ENCODE measurements around the gene APEH.

Gene APEH

DNA sequence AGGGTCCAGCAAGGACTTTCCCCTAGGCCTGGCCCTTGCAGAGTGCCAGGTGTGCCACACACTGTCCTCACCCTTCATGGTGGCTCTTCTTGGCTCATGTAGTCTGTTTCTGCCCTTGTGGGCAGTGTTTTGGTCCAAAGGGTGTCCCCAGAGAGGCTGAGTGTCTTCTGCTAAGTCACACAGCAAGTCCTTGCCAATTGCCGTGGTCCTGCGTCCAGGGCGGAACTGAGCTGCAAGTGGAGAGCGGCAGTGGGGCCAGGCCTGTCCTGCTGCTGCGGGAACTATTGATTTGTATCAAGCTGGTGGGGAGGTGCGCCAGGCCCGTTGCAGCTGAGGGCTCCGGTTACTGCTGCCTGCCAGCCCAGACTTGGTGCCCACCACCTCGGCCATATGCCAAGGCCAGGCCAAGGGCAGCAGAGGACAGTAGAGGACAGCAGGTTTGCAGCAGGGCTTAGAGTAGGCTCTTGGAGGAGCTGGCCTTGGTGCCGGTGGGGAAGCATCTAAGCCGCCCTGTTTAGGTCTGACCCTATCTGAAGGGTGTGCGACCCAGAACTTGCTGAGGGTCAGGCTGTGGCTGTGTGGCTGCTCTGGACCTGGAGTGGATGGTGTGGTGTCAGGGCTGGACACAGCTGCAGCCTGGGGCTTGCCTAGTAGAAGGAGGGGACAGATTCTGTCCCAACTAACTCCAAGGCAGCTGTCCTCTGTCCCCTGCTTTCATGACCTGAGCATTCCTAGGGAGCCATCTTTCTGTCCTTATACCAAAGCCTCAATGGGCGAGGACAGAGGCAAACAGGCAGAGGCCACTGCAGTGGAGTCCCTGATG is 40.8 kb downstream of the APEH start:
- no peak for DNase-seq (ENCODE audit: low read depth)

DNA sequence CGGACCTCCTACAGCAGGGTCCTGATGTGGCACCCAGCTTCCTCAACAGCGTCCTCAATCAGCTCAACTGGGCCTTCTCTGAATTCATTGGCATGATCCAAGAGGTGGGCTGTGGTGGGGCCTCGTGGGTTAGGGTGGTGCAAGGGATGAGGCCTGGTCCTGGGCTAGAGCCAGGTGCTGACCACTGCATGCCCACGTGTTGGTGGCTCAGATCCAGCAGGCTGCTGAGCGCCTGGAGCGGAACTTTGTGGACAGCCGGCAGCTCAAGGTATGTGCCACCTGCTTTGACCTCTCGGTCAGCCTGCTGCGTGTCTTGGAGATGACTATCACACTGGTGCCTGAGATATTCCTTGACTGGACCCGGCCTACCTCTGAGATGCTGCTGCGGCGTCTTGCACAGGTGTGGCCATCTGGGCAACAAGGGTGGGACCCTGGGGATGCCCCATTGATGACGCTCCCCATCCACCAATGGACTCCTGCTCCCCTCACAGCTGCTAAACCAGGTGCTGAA is 41.5 kb downstream of the APEH start:
- no peak for DNase-seq (ENCODE audit: low read depth)

- DNase-seq (ENCODE audit: low read depth) = no peak
Observed at GRCh38 chr3:49716169-49716568, 42.0 kb downstream of the APEH start.

DNA sequence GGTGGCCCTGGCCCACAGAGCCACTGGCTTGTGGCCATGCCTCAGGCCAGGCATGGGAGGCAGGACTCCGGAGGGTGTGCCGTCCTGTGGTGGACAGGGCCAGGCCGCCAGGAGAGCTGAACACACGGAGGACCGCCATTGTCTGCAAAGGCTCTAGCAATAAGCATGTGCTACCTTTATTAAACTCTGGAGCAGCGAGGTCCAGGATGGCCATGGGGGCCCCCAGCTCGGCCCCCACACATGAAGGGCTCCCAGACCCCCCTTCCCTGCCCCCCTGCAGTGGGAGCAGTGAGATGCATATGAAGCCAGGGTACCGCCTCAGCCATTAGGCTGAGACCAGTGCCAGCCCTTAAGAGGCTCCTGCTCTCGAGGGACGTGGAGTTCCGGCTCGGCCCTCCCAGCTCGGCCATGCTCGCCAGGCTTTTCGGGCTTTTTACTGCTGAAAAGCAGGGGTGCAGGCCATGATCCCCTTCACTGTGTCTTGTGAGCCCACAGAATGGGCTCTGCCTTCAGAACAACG is 42.6 kb downstream of the APEH start:
- DNase-seq (ENCODE audit: low read depth) = no peak

GRCh38 chr3:49717211-49717958 is 43.2 kb downstream of the APEH start:
- DNase-seq (ENCODE audit: low read depth) = no peak

DNA sequence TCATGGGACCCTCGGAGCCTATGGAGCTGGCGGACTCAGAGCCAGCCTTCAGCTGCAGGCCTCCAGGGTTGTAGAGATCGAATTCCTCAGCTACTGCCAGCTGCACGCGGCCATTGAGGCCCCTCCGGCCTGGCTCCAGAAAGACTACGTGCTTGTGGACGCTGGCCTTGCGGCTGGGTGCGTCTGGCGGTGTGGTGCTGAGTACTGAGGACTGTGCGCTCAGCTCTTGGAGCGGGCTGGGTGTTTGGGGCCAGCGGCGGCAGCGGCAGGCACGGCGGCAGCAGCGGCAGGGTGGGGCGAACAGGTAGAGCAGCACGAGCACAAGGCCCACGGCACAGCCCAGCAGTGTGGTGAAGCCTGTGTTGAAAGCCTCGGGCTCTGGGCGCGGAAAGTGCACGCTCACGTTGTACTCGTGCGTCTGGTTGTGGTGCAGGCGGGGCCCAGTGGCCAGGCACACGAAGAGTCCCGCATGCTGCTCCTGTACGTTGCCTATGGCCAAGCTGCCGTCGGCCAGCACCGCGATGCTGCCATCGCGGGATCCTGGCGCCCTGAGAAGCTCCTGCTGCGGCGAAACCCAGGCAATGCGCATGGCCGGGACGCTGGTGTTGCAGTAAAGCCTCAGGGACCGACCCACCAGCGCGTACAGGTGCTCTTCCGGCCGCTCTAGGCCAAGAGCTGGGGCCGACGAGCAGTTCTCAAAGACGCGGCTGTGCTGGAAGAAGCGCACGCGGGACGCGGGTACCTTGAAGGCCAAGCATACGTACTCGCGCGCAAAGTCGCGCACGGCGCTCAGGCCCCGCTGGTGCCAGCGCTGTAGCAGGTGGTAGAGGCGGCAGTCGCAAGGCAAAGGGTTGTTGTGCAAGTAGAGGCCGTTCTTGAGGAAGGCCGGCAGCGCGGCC is 44.1 kb downstream of the APEH start:
- DNase-seq (ENCODE audit: low read depth) = no peak

DNA sequence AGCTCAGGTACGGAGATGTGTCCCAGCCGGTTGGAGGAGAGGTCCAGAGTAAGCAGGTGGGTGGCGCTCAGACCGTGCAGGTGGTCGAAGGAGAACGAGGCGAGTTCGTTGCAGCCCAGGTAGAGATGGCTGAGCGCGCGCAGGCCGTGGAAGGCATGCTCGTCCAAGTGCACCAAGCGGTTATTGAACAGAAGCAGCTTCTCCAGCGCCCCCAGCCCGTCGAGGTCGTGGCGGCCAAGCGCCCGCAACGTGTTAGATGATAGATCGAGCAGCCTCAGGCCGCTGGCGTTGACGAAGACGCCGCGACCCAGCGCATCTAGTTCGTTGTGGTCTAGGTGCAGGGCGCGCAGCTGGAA is 44.7 kb downstream of the APEH start:
- no peak for DNase-seq (ENCODE audit: low read depth)

GRCh38 chr3:49719214-49719884 is 45.2 kb downstream of the APEH start, which contains the start of gene AMIGO3:
Gene AMIGO3, minus strand, starts transcription at chr3:49719684. Its CDS starts 219 bp downstream, at chr3:49719465.
- DNase-seq (ENCODE audit: low read depth) = peak; percentile 85

GRCh38 chr3:49720855-49721595 is 46.9 kb downstream of the APEH start:
- no peak for DNase-seq (ENCODE audit: low read depth)

GRCh38 chr3:49721596-49721895 is 47.4 kb downstream of the APEH start:
- DNase-seq (ENCODE audit: low read depth) = no peak

- DNase-seq (ENCODE audit: low read depth) = no peak
Observed at GRCh38 chr3:49721896-49722781, 48.0 kb downstream of the APEH start.

DNA sequence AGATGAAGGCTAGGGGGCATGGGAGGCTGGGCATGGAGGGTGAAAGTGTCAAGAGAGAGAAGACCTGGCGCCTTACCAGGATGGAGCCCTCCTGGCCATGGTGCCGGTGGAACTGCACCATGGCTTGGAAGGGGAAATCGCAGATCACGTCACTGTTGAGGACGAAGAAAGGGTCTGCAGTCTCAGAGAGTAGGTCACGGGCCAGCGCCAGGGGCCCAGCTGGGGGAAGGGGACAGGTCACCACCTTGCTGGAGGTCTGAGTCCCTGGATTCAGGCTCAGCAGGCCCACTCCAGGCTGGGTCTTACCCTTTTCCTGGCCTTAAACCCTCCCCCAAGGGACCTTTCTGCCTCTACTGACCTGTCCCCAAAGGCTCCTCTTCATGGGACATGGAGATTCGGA is 48.7 kb downstream of the APEH start:
- DNase-seq (ENCODE audit: low read depth) = no peak

- DNase-seq (ENCODE audit: low read depth) = no peak
Observed at GRCh38 chr3:49723296-49723627, 49.1 kb downstream of the APEH start.

GRCh38 chr3:49723628-49724551 is 49.7 kb downstream of the APEH start, which contains the start of gene GMPPB:
Gene GMPPB, minus strand, starts transcription at chr3:49723951. Its CDS starts 225 bp downstream, at chr3:49723726.
- peak; percentile 78 for DNase-seq (ENCODE audit: low read depth)

DNA sequence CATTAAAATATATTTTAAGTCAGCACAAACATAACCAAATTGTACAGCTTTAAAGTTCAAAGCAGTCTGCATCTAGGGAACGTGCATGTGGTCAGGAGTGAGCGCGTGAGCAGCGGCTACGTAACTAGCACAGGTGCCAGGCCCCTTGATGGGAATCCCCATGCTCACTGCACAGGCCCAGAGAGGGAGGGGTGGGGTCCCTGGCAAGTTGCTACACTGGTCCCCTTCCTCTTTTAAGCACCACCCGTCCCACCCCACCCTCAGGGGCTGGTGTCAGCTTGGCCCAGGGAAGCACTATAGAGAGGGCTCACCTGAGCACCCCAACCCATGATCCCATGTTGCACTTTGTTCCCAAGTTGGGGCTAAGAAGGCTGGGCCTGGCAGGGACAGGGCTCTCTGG is 50.4 kb downstream of the APEH start:
- DNase-seq (ENCODE audit: low read depth) = no peak

DNA sequence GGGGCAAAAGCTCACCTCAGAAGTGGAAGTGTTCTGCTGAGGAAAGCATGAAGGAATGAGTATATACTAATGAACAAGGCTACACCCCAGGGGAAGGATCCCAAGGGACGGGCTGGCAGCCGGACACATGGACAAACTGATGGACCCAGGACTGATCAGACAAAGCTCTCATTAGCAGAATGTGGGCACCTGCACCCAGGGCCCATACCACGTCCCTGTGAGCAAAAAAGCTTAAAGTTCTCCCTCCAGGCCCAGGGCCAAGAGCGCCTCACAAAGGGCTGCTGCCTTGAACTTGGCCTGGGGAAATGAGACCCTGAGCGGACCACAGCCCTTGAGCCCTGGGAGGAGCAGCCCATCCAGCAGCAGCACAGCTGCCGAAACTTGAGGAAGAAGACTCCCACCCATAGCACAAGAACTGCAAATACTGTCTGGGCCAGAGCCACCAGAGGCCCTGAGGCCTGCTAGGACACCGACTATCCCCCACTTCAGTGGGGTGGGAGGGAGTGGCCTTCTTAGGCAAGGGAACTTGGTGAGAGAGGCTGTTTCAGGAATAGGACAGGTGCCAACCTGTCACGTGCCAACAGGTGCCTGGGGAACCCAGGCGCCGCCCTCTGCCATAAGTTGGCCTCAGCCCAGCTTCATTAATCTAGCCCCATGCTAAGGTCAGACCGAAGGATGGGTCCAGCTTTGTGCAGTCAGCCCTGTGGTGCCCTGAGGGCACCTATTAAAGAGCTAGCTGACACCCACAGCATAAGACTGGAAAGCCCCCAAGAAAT is 51.9 kb downstream of the APEH start:
- no peak for DNase-seq (ENCODE audit: low read depth)

- DNase-seq (ENCODE audit: low read depth) = no peak
Observed at GRCh38 chr3:49727154-49727923, 53.2 kb downstream of the APEH start.
